Brain microvascular endothelial cell (primary cell): ENCODE measurements around the gene KMT5B.

Experiments used
- DNase-seq: peaks from one replicate; pipeline ENCODE4 v3.0.0-alpha.2; 2020
- H3K27ac ChIP-seq: fragments of 250-450 bp; sonication (Bioruptor Pico); 2 replicates; pipeline ENCODE4 v1.5.1; 2020; ENCODE audit warnings: mild to moderate bottlenecking, moderate library complexity
- H3K27me3 ChIP-seq: fragments of 250-450 bp; sonication (Bioruptor Pico); replicated peaks from 2 replicates; pipeline ENCODE4 v1.5.1; 2020; ENCODE audit warnings: mild to moderate bottlenecking
- H3K36me3 ChIP-seq: fragments of 250-450 bp; sonication (Bioruptor Pico); replicated peaks from 2 replicates; pipeline ENCODE4 v1.5.1; 2020; ENCODE audit warnings: mild to moderate bottlenecking
- H3K4me3 ChIP-seq: 2 replicates; pipeline ENCODE4 v1.5.1; 2011; ENCODE audit warnings: low read depth, mild to moderate bottlenecking, control low read depth, low read length, moderate library complexity
- in situ Hi-C: cut with HindIII; loops from 2 replicates; pipeline ENCODE4 v1.10.0; 2017; ENCODE audit warnings: low sequenced_read_pairs, low pct_ligation_motif_present
- TF ChIP-seq, protein P1 (sequence below): IDR thresholded peaks from 2 replicates; pipeline ENCODE4 v1.5.1; 2011; ENCODE audit warnings: low read depth, mild to moderate bottlenecking, moderate library complexity, low read length, control low read depth, inconsistent platforms; ENCODE audit errors: missing control alignments

KMT5B gene

GRCh38 chr11:68125164-68125563, 87.9 kb downstream of the KMT5B start:
- DNase-seq, result no peak
- no peak overlapping the region for H3K27ac ChIP-seq
- TF ChIP-seq, protein P1, sequence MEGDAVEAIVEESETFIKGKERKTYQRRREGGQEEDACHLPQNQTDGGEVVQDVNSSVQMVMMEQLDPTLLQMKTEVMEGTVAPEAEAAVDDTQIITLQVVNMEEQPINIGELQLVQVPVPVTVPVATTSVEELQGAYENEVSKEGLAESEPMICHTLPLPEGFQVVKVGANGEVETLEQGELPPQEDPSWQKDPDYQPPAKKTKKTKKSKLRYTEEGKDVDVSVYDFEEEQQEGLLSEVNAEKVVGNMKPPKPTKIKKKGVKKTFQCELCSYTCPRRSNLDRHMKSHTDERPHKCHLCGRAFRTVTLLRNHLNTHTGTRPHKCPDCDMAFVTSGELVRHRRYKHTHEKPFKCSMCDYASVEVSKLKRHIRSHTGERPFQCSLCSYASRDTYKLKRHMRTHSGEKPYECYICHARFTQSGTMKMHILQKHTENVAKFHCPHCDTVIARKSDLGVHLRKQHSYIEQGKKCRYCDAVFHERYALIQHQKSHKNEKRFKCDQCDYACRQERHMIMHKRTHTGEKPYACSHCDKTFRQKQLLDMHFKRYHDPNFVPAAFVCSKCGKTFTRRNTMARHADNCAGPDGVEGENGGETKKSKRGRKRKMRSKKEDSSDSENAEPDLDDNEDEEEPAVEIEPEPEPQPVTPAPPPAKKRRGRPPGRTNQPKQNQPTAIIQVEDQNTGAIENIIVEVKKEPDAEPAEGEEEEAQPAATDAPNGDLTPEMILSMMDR, result no peak
- no peaks in the 10 kb centered on the region for H3K27me3 ChIP-seq
- in situ Hi-C loops, result no loop called here
- no peak overlapping the region for H3K4me3 ChIP-seq
- H3K36me3 ChIP-seq, result no peaks in the 10 kb centered on the region

DNA sequence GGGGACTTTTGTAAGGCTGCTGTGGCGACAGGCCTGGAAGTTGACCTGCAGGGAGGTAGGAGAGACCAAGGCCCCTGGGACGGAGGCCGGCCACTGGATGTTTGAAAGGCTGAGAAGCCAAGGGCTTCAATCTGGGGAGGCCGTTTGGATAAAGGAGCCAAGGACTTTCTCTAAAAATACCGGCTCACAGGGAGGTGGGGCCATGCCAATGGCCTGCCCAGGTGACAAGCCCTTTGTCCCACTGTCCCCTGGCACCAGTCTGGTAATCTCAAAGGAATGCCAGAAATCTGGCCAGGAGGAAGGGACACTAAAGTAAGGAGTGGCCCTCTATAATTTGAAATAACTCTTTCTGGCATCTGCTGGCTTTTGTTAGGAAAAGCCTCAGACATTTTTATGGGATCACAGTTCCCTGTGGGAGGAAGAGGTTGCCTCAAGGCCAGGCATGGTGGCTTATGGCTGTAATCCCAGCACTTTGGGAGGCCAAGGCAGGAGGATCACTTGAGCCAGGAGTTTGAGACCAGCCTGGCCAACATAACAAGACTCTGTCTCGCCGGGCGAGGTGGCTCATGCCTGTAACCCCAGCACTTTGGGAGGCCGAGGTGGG, 90.1 kb downstream of the KMT5B start:
- TF ChIP-seq, protein P1, result no peak

DNA sequence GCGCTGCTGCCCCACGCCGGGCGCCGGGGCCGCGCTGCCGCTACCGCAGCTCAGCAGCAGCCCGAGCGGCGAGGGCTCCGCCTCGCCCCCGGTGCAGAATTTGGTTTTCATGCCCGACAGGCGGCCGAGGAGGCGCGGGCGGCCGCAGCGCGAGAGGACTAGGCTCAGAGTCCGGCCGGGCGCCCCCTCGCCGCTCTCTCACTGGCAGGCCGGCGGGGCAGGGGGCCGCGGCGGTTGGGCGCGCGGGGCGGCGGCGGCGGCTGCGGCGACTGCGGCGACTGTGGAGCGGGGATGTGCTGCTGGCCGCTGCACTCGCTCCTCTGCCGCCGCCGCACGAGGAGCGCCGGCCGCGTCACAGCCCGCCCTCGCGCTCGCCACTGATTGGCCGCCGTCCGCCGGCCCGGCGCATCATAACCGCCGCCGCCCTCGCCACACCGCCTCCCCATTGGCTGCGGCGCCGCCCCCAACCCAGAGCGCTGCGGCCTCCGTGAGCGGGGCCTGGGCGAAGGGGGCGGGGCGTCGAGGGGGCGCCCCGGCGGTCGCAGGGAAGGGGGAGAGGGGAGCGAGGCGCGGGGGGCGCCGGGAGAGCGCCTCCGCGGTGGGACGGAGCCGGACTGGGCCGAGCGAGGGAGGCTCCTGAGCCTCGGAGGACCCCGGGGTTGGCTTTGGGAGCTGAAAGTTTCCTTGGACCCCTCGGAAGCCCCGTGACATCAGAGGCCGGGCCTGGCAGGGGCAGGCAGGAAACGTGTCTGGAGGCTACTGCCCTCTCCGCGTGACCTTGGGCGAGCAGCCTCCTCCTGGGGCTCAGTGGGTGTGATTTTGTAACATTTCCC, 91.8 kb downstream of the KMT5B start, which contains the start of gene CHKA:
TSS of gene CHKA (minus strand) at position 322 of the 833 bp plus-strand sequence. CDS start at position 111, 211 bp downstream.
- in situ Hi-C loops, result no loop called here
- Histone ChIP-seq H3K27me3 (no peaks in the 10 kb centered on the region), H3K27ac (peak within 1 kb of the TSS; percentile 61), H3K4me3 (peak within 1 kb of the TSS; percentile 61), H3K36me3 (no peaks in the 10 kb centered on the region)
- peak; percentile 68 for DNase-seq
- TF ChIP-seq, protein P1, result no peak

More for the DNA sequence above, 90.1 kb downstream of the KMT5B start:
- H3K27ac ChIP-seq, result no peak overlapping the region
- H3K27me3 ChIP-seq, result no peaks in the 10 kb centered on the region
- H3K4me3 ChIP-seq, result no peak overlapping the region
- DNase-seq, result no peak
- H3K36me3 ChIP-seq, result no peaks in the 10 kb centered on the region
- in situ Hi-C loops, result no loop called here

- Histone ChIP-seq H3K36me3 (no peaks in the 10 kb centered on the region), H3K27me3 (no peaks in the 10 kb centered on the region), H3K27ac (peak overlapping the region; percentile 60), H3K4me3 (peak overlapping the region; percentile 61)
- DNase-seq, result no peak
- TF ChIP-seq, protein P1, result no peak
- in situ Hi-C loops, result no loop called here
These were observed 92.6 kb downstream of the KMT5B start for GRCh38 chr11:68120273-68121066.

DNA sequence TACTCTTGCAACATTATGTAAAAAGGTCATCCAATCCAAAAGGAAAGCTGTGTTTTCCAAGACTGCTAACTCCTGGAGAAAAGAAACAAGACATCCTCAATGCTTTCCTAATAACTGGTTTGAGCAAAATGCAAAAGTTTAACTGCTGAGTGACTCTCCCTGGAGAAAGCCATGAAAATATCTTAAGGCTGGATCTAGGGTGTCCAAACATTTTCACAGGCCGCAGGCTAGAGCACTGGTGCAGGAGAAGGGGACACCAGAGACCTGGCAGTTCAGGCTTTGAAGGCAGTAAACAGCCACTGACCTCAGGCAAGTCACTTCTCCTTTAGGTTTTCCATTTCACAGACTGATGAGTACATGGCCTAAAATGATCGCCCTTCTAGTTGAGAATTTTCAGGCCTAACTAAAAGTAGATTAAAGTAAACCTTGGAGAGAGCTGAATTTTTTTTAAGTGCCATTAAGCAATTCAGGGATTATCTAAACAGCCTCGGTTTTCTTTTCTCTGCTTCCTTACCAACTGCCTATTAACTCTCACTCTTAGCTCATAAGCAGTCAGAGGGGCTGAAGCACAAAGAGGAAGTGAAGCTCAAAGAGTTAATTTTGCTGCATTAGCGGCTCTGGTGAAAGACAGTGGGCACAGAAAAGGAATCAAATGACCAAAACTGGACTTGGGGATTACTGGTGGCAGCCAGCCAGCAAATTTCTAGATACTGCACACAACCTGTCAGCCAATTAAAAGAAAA, 94.2 kb downstream of the KMT5B start:
- Histone ChIP-seq H3K4me3 (no peak overlapping the region), H3K36me3 (no peaks in the 10 kb centered on the region), H3K27me3 (no peaks in the 10 kb centered on the region), H3K27ac (no peak overlapping the region)
- TF ChIP-seq, protein P1, result no peak
- in situ Hi-C loops, result no loop called here
- no peak for DNase-seq
